GM10266 (cell line): ENCODE measurements around the gene AOPEP.

Experiments
- DNase-seq: peaks from one replicate; pipeline ENCODE4 v3.0.0; 2012; ENCODE audit errors: extremely low spot score
- TF ChIP-seq, protein P1 (sequence below): IDR thresholded peaks from 2 replicates; pipeline ENCODE4 v1.5.1; 2012; ENCODE audit warnings: mild to moderate bottlenecking, low read depth; ENCODE audit not compliant: control insufficient read depth, insufficient read depth; ENCODE audit errors: missing control alignments

AOPEP gene

DNA sequence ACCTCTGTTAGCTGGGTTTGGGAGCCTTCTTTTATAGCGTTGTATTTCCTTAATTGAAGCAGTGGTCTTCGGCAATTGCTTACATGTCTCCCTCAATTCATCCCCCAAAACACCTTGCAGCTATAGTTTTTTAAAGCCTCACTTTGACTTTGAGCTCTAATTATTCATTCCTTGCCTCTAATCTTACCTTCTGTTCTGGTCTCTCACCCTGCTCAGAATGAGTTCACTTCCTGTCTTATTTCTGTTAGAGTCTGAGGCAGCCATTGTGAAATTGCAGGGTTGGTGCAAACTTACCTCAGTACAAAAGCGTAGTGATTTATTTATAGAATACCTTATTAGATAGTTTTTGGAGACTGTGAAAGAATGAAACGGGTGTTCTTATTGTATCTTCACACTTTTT is 35.0 kb downstream of the AOPEP start:
- DNase-seq = no peak
- TF ChIP-seq, protein P1, sequence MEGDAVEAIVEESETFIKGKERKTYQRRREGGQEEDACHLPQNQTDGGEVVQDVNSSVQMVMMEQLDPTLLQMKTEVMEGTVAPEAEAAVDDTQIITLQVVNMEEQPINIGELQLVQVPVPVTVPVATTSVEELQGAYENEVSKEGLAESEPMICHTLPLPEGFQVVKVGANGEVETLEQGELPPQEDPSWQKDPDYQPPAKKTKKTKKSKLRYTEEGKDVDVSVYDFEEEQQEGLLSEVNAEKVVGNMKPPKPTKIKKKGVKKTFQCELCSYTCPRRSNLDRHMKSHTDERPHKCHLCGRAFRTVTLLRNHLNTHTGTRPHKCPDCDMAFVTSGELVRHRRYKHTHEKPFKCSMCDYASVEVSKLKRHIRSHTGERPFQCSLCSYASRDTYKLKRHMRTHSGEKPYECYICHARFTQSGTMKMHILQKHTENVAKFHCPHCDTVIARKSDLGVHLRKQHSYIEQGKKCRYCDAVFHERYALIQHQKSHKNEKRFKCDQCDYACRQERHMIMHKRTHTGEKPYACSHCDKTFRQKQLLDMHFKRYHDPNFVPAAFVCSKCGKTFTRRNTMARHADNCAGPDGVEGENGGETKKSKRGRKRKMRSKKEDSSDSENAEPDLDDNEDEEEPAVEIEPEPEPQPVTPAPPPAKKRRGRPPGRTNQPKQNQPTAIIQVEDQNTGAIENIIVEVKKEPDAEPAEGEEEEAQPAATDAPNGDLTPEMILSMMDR = no peak

DNA sequence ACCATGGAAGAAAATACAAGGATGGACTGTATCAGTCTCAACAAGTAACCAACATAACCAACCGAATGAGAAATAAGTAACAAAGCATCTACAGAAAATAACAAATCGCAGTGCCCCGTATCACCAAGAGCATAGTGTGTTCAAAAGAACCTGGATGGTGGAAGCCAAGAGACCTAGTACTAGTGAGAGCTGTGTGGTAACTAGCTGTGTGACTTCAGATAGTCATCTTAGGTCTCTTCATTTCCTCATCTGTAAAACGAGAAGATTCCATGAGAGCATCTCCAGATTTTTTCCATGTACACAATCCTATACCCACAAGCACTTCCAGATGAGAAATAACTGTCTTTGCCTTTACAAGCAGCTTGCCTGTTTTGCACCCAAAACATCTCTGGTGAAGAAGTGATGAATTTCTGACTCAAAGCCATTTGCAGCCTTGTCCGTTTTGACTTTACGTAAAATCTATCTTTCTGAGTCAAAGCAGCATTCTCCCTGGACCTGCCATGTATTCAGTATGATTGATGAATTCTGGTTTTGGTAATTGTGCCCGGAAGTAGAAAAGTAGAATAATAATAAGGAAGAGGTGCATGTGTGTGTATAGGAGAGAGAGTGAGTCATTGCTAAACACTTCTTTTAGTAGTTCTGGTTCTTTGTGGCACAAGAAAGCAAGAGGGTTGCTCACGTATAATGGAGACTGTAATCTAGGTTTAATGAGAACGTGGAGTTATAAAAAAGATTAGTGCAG is 41.0 kb downstream of the AOPEP start:
- TF ChIP-seq, protein P1 = no peak

DNA sequence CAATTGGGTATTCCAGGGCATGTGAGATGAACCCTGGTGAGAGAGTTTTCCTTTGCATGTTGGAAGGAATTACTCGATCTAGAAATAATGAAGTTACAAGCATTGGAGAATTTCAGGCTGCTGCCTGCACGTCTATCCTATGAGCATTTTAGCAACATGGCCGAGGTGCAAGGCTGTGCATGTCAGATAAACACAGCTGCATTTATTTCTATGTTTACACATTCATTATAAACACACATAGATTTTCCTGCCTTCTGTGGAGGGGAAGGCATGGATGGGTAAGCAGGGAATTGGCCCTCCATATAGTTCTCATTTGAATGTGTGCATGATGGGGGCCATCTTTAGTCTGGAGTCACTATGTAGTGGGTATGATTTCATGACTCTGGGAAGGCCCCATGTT is 42.3 kb downstream of the AOPEP start:
- TF ChIP-seq, protein P1 = no peak

More for the DNA sequence above, 41.0 kb downstream of the AOPEP start:
- no peak for DNase-seq

DNA sequence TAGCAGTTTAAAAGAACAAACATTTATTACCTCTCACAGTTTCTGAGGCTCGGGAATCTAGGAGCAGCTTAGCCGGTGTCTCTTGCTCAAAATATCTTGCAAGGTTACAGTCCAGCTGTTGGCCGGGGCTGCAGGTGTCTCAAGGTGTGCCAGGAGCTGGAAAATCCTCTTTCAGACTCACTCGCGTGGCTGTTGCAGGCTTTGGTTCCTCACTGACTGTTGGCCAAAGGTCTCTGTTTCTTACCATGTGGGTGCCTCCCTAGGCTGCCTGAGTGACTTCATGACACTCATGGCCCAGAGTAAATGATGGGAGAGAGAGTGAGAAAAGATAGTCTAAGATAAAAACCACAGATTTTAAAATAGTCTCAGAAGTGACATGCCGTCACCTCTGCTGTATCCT is 43.8 kb downstream of the AOPEP start:
- TF ChIP-seq, protein P1 = no peak

More for the DNA sequence above, 42.3 kb downstream of the AOPEP start:
- no peak for DNase-seq

DNA sequence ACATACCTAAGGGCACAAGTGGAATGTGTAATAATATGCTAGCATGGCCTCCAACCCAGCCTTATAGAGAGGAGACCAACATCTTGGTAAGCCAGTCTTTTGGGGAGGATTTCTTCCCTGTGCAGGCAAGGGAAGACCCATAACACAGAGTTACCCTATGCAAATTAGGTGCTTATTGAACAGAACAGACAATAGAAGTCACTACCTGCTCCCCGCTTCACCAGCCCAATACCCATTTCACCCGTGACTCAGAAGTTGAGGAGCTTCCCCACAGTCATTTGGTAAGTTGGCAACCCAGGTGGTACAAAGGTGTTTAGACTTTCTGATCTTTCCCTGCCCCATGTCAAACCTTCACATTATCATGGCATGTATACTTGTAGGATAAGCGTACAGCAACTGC is 44.6 kb downstream of the AOPEP start:
- TF ChIP-seq, protein P1 = no peak

More for the DNA sequence above, 43.8 kb downstream of the AOPEP start:
- DNase-seq = no peak

DNA sequence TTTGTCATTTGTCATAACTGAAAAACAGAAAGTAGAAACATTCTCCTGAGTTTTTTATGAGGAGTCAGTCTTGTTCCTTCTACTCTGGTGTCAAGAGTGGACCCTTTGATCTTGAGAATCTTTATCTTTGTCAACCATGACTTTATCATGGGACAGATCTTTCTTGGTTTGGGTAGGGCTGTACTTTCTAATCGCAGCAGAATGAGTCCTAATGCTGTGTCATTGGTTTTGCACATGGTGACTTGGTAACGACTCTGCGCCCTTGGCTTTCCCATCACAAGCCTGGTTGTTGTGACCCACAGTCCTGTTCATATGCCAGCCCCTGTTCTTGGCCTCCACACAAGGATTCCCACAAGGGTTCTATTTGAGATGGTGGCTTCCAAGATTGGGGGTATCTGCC is 45.6 kb downstream of the AOPEP start:
- DNase-seq = no peak
- TF ChIP-seq, protein P1 = no peak

More for the DNA sequence above, 44.6 kb downstream of the AOPEP start:
- no peak for DNase-seq

DNA sequence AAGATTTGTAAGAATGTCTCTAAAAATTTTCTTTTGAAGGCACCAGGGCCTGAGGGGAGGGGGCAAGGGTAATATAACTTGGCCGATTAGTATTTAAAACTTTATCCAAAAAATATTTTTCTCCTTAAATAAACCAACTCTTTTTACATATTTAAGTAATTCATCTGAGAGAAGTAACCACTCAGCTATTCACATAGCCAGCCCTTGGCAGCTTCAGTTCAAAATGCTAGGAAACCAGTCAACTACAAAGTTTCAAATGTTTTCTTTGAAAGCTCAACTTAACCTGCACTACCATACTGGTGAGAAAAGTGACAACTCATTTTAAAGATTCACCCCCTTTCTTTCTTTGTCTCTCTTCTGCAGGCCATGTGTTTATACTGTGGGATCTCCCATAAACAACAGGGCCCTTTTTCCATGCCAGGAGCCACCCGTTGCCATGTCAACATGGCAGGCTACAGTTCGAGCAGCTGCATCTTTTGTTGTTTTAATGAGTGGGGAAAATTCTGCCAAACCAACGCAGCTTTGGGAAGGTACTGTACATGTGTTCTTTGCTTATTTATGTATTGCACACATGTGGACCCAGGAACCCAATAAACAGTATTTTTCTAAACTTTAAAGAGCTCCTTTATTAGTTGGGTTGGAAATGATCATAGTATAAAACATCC is 46.3 kb downstream of the AOPEP start:
- DNase-seq = no peak
- TF ChIP-seq, protein P1 = no peak
